ENCODE data around the gene FIG4.
"Not testable (repeated sequence)": the region's sequence is repeated elsewhere in the genome, so short reads cannot be mapped to it uniquely, and the experiment has no call there.

FIG4 gene

GRCh38 chr6:109759098-109759955 is 68.2 kb downstream of the FIG4 start:
- no peak for DNase-seq (ENCODE audit: low read depth in 2 of 3, low spot score in 2 of 3)

GRCh38 chr6:109760208-109760607 is 69.1 kb downstream of the FIG4 start:
- DNase-seq (ENCODE audit: low read depth in 2 of 3, low spot score in 2 of 3): no peak

DNA sequence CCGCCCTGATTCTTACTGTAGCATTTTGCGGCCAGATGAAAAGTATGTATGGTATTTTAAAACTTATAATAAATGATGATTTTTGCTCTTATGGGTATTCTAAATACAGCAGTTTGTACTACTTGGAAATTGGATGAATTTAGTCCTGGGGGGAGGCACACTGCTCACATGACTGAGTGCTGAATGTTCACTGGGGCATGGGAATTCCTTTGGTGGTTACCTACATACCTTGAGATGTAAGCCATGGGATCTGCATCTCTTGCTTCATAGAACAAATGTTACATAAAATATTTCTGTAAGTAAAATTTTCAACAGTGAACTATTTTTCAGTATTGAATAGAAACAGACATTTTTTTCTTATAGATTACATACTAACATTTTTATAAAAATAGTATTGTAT is 71.1 kb downstream of the FIG4 start:
- DNase-seq (ENCODE audit: low read depth in 2 of 3, low spot score in 2 of 3): no peak

DNA sequence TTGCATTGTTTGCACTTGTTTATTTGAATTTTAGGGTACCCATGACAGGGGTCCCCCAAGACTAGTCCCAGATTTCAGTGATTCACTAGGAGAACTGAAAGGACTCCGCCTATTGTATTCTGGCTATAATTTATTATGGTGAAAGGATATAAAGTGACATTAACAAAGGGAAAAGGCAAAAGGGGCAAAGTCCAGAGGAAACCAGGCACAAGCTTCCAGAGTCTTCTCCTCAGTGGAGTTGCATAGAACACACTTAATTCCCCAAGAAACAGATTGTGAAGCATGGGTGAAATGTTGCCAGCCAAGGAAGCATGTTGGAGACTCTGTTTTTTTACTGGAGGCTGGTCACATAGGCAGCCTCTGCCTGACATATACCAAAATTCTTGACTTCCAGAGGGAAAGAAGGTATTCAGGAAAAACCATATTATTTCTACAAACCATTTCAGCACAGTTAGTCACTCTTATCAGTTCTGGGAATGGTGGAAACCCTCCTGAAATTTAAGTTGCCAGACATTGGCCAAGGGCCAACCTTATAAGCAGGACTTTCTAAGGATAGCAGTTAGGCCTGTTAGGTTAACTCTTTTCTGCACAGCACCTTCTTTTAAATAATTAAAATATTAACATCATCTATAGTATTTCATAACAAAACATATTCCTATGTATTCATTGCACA is 71.8 kb downstream of the FIG4 start:
- DNase-seq (ENCODE audit: low read depth in 2 of 3, low spot score in 2 of 3): no peak

DNA sequence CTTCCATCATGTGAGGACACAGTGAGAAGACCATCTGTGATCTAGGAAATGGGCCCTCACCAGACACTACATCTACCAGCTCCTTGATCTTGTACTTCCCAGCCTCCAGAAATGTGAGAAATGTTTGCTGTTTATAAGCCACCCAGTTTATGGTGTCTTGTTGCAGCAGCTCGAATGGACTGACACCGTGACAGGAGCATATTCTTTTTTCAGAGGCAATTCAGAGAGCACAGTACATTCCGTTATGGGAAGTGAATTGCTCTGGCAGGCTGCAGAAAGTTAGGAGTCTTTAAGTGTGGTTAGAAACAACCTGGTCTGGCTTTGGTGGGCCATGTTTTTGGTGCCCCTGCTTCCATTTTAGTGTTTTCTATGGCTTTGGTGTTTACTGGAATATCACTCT is 75.1 kb downstream of the FIG4 start:
- no peak for DNase-seq (ENCODE audit: low read depth in 2 of 3, low spot score in 2 of 3)

GRCh38 chr6:109767961-109768360 is 76.9 kb downstream of the FIG4 start:
- no peak for DNase-seq (ENCODE audit: low read depth in 2 of 3, low spot score in 2 of 3)

DNA sequence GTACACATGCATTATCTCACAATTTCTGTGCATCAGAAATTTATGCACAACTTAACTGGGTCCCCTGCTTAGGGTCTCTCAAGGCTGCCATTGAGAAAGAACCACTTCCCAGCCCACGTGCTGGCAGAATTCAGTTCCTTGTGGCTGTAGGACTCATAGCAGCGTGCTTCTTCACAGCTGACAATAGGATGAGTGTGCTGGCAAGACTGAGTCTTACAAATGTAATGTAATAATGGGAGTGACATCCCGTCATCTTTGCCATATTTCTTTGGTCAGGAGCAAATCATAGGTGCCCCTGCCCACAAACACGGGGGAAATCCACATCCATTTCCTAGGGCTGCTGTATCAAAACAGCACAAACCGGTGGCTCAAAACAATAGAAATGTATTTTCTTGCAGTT is 77.4 kb downstream of the FIG4 start:
- DNase-seq (ENCODE audit: low read depth in 2 of 3, low spot score in 2 of 3): no peak

DNA sequence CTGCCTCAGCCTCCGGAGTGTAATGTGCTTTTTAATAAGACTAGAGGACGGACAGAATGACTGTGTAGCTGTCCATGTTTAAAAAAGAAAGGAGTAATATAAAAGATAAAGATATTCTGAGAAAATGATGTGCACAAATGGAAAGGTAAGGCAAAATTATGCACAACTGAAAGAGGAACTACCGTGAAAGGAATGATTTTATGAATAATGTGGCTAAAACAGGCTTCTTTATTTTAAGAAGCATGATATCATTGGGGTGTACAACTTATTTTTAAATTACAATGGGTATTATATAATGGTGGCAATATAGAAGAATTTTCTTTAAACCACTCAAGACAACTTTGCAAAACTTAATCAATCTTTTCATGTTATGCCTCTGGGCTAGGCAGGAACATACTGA is 78.1 kb downstream of the FIG4 start:
- DNase-seq (ENCODE audit: low read depth in 2 of 3, low spot score in 2 of 3): no peak

- no peak for DNase-seq (ENCODE audit: low read depth in 2 of 3, low spot score in 2 of 3)
These were observed 79.0 kb downstream of the FIG4 start for GRCh38 chr6:109770047-109770446.

DNA sequence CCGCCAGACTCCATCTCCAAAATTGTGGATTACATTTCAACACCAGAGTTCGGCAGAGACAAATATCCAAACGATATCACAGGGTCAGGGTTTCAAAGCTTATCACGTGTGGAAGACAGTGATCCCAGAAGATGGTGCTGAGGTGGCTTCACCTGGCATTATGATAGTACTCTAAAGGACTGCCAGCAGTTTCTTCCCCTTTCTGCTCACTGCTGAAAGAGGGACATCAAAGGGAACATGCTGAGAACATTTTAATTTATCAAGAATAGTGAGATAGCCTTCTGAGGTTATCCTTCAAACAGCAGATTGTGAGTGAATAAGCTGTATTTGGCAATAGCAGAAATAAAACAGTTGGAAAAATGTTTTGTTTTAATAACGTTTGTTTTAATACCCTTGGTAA is 79.7 kb downstream of the FIG4 start:
- DNase-seq (ENCODE audit: low read depth in 2 of 3, low spot score in 2 of 3): no peak

GRCh38 chr6:109771939-109772755 is 81.1 kb downstream of the FIG4 start:
- DNase-seq (ENCODE audit: low read depth in 2 of 3, low spot score in 2 of 3): not testable (repeated sequence)

GRCh38 chr6:109772883-109773431 is 81.9 kb downstream of the FIG4 start:
- DNase-seq (ENCODE audit: low read depth in 2 of 3, low spot score in 2 of 3): no peak

DNA sequence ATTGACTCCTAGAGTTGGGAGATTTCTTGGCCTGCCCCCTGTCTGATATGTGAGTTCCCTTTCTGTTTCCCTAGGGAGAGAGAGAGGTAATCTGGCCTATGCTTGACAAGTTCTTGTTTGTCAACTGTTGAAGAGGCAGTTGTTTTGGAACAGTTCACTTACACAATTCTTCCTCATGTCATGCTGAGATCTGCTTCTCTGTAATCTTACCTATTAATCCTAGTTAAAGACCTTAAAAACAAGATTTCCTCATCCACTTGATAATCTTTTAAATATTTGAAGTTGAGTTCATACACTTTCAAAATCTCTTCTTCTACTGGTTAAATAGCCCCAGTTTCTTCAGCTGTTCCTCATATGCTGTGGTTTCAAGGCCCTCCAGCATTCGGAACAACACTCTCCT is 89.9 kb downstream of the FIG4 start:
- no peak for DNase-seq (ENCODE audit: low read depth in 2 of 3, low spot score in 2 of 3)

- no peak for DNase-seq (ENCODE audit: low read depth in 2 of 3, low spot score in 2 of 3)
These were observed 91.4 kb downstream of the FIG4 start for GRCh38 chr6:109782491-109782999.

GRCh38 chr6:109783250-109783986 is 92.3 kb downstream of the FIG4 start:
- DNase-seq (ENCODE audit: low read depth in 2 of 3, low spot score in 2 of 3): no peak

GRCh38 chr6:109787312-109787711 is 96.2 kb downstream of the FIG4 start:
- no peak for DNase-seq (ENCODE audit: low read depth in 2 of 3, low spot score in 2 of 3)

GRCh38 chr6:109788687-109789086 is 97.6 kb downstream of the FIG4 start:
- no peak for DNase-seq (ENCODE audit: low read depth in 2 of 3, low spot score in 2 of 3)

GRCh38 chr6:109790131-109790530 is 99.0 kb downstream of the FIG4 start:
- DNase-seq (ENCODE audit: low read depth in 2 of 3, low spot score in 2 of 3): no peak

GRCh38 chr6:109791301-109791700 is 100.2 kb downstream of the FIG4 start:
- no peak for DNase-seq (ENCODE audit: low read depth in 2 of 3, low spot score in 2 of 3)

DNA sequence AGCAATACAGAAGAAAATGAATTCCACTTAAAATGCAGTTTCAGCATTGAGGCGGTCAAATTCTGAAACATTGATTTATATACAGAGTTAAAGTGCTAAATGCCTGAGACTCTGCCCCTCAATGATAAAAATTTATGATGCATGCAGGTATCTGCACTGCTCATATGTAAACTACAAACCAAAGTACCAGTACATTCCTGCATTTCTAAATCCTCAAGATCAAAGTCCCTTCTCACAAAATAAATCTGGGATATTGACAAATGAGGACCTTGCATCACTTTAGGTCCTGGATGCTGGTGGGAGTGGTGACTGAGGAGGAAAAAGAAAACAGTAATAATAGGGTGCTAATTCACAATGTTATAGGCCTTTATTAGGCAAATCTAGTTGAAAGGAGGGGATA is 101.9 kb downstream of the FIG4 start:
- DNase-seq (ENCODE audit: low read depth in 2 of 3, low spot score in 2 of 3): no peak

GRCh38 chr6:109793792-109794191 is 102.7 kb downstream of the FIG4 start:
- no peak for DNase-seq (ENCODE audit: low read depth in 2 of 3, low spot score in 2 of 3)

All from activated CD8-positive, alpha-beta memory T cell treated with anti-CD3 and anti-CD28 coated beads for 48 hours (primary cell).